ENCODE results near the gene STEAP4.

DNA sequence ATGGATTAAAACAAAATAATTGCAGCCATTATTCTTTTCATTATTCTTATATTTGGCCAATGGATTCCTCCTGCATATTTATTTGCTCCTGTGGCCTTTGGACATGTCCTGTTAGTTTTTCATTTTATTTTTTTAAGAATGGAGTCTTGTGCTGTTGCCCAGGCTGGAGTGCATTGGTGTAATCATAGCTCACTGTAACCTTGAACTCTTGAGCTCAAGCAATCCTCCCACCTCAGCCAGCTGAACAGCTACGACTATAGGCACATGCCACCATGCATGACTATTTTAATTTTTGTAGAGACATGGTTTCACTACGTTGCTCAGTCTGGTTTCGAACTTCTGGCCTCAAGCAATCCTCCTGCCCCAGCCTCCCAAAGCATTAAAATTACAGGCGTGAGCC, 44.1 kb downstream of the STEAP4 start:
- no peak for TF ChIP-seq ZNF416 (CRISPR knock-in tag; IDR thresholded peaks at IDR 0.05)
- TF ChIP-seq, protein P1, sequence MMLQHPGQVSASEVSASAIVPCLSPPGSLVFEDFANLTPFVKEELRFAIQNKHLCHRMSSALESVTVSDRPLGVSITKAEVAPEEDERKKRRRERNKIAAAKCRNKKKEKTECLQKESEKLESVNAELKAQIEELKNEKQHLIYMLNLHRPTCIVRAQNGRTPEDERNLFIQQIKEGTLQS (CRISPR knock-in tag; conservative IDR thresholded peaks at IDR 0.05) = no peak
- TF ChIP-seq, protein P2, sequence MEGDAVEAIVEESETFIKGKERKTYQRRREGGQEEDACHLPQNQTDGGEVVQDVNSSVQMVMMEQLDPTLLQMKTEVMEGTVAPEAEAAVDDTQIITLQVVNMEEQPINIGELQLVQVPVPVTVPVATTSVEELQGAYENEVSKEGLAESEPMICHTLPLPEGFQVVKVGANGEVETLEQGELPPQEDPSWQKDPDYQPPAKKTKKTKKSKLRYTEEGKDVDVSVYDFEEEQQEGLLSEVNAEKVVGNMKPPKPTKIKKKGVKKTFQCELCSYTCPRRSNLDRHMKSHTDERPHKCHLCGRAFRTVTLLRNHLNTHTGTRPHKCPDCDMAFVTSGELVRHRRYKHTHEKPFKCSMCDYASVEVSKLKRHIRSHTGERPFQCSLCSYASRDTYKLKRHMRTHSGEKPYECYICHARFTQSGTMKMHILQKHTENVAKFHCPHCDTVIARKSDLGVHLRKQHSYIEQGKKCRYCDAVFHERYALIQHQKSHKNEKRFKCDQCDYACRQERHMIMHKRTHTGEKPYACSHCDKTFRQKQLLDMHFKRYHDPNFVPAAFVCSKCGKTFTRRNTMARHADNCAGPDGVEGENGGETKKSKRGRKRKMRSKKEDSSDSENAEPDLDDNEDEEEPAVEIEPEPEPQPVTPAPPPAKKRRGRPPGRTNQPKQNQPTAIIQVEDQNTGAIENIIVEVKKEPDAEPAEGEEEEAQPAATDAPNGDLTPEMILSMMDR (IDR thresholded peaks at IDR 0.05) = no peak
- no peak for TF ChIP-seq FOXP1 (CRISPR knock-in tag; IDR thresholded peaks at IDR 0.05; ENCODE audit: borderline replicate concordance)
- TF ChIP-seq JAZF1 (CRISPR knock-in tag; IDR thresholded peaks at IDR 0.05) = no peak
- TF ChIP-seq GABPB1 (CRISPR knock-in tag; IDR thresholded peaks at IDR 0.05) = no peak
- TF ChIP-seq, protein P3, sequence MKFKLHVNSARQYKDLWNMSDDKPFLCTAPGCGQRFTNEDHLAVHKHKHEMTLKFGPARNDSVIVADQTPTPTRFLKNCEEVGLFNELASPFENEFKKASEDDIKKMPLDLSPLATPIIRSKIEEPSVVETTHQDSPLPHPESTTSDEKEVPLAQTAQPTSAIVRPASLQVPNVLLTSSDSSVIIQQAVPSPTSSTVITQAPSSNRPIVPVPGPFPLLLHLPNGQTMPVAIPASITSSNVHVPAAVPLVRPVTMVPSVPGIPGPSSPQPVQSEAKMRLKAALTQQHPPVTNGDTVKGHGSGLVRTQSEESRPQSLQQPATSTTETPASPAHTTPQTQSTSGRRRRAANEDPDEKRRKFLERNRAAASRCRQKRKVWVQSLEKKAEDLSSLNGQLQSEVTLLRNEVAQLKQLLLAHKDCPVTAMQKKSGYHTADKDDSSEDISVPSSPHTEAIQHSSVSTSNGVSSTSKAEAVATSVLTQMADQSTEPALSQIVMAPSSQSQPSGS (CRISPR knock-in tag; IDR thresholded peaks at IDR 0.05; ENCODE audit: borderline replicate concordance, low read depth) = no peak
- no peak for TF ChIP-seq TCF7 (CRISPR knock-in tag; IDR thresholded peaks at IDR 0.05; ENCODE audit: low read depth)
- TF ChIP-seq, protein P4, sequence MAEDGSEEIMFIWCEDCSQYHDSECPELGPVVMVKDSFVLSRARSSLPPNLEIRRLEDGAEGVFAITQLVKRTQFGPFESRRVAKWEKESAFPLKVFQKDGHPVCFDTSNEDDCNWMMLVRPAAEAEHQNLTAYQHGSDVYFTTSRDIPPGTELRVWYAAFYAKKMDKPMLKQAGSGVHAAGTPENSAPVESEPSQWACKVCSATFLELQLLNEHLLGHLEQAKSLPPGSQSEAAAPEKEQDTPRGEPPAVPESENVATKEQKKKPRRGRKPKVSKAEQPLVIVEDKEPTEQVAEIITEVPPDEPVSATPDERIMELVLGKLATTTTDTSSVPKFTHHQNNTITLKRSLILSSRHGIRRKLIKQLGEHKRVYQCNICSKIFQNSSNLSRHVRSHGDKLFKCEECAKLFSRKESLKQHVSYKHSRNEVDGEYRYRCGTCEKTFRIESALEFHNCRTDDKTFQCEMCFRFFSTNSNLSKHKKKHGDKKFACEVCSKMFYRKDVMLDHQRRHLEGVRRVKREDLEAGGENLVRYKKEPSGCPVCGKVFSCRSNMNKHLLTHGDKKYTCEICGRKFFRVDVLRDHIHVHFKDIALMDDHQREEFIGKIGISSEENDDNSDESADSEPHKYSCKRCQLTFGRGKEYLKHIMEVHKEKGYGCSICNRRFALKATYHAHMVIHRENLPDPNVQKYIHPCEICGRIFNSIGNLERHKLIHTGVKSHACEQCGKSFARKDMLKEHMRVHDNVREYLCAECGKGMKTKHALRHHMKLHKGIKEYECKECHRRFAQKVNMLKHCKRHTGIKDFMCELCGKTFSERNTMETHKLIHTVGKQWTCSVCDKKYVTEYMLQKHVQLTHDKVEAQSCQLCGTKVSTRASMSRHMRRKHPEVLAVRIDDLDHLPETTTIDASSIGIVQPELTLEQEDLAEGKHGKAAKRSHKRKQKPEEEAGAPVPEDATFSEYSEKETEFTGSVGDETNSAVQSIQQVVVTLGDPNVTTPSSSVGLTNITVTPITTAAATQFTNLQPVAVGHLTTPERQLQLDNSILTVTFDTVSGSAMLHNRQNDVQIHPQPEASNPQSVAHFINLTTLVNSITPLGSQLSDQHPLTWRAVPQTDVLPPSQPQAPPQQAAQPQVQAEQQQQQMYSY (CRISPR knock-in tag; IDR thresholded peaks at IDR 0.05) = no peak
